Measurements from ENCODE around the gene SNW1.

DNA sequence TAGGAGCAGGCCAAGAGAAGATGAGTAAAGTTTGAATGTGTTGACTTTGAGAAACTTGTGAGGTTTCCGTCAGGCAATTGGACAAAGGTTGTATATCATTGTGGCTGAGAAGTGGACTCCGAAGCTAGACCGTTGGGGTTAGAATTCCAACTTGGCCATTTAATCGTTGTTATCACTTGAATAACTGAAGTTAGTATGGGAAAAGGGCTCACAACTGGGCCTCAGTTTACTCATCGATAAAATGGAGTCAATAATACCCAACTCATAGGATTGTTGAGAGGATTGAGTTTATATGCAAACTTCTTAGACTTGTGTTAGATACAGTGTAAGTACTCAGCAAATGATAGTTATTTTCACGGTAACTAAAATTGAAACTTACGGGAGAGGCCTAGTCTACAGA lies 52.2 kb downstream of the SNW1 start:
- TF ChIP-seq, protein P1, sequence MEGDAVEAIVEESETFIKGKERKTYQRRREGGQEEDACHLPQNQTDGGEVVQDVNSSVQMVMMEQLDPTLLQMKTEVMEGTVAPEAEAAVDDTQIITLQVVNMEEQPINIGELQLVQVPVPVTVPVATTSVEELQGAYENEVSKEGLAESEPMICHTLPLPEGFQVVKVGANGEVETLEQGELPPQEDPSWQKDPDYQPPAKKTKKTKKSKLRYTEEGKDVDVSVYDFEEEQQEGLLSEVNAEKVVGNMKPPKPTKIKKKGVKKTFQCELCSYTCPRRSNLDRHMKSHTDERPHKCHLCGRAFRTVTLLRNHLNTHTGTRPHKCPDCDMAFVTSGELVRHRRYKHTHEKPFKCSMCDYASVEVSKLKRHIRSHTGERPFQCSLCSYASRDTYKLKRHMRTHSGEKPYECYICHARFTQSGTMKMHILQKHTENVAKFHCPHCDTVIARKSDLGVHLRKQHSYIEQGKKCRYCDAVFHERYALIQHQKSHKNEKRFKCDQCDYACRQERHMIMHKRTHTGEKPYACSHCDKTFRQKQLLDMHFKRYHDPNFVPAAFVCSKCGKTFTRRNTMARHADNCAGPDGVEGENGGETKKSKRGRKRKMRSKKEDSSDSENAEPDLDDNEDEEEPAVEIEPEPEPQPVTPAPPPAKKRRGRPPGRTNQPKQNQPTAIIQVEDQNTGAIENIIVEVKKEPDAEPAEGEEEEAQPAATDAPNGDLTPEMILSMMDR (conservative IDR thresholded peaks at IDR 0.05; ENCODE audit: low read length), result no peak
- no peak for TF ChIP-seq EZH2phosphoT487 (IDR thresholded peaks at IDR 0.05; ENCODE audit: borderline replicate concordance, low read depth, low read length)

Measured in OCI-LY7 (cell line).